Activated CD8-positive, alpha-beta memory T cell treated with anti-CD3 and anti-CD28 coated beads for 4 hours (primary cell): ENCODE data around the gene MOB3A.

Experiments
- DNase-seq, 2 donors: peaks; one replicate each; pipeline ENCODE4 v3.0.0-alpha.2; 2020; ENCODE audit warnings: low read depth in 2 of 2

Gene MOB3A

DNA sequence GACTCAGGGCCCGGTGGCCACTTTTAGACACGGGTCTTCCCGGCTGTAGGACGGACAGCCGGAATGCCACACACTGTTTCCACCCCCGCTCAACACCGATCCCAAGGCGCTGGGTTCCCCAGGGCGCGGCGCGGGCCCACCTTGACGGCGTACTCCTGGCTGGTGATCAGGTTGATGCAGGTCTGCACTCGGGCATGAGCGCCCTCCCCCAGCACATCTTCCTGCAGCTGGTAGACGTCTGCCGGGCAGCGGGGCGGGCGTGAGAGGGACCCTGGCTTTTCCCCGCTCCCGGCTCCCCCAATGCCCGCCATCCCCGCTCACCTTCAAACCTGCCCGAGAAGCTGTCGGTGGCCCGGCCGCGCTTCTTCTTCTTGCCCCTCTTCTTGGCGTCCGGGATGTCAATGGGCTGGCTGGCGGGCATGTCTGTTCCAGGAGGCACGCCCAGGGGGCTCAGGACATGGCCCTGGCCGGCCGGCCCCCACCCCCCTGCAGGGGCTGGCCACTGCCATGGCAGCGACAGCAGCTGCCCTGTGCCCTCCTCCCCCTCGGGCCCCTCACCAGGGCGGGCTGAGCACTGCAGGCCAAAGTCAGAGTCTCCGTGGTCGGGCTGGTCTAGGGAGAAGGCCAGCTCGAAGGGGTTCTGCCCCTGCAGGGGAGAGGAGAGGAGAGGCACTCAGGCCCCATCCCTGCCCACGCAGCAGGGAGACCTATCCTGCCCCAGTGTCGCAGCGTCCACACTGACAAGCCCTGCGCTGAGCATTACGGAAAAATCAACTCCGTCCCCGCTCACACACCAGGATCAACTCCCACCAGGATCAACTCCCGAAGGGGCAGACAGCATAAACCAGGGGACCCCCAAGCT is 49.8 kb downstream of the MOB3A start:
- DNase-seq: no peak

- no peak for DNase-seq
Measured at GRCh38 chr19:2045501-2046045, 50.6 kb downstream of the MOB3A start.

- DNase-seq: no peak
Measured at GRCh38 chr19:2044709-2045500, 51.2 kb downstream of the MOB3A start.

- no peak for DNase-seq
Measured at GRCh38 chr19:2043961-2044708, 52.0 kb downstream of the MOB3A start.

GRCh38 chr19:2043251-2043641 is 52.9 kb downstream of the MOB3A start:
- DNase-seq: no peak

- DNase-seq: no peak
Measured at GRCh38 chr19:2042485-2043250, 53.5 kb downstream of the MOB3A start.

- peak; percentile 99 for DNase-seq
Measured at GRCh38 chr19:2041683-2042484, 54.2 kb downstream of the MOB3A start.

DNA sequence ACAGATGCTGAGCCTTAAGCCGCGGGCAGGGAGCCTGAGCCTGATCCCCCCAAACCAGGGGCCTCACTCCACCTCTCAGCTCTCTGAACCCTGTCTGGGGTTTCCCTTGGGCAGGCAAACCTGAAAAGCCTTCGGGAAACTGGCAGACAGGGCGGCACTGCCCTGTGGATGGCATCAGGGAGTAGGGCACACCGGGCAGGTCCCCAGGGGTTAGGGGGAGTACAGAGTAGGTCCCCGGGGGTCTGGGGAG is 54.8 kb downstream of the MOB3A start:
- no peak for DNase-seq

GRCh38 chr19:2040647-2041432 is 55.3 kb downstream of the MOB3A start:
- no peak for DNase-seq

GRCh38 chr19:2039959-2040646 is 56.0 kb downstream of the MOB3A start:
- no peak for DNase-seq

DNA sequence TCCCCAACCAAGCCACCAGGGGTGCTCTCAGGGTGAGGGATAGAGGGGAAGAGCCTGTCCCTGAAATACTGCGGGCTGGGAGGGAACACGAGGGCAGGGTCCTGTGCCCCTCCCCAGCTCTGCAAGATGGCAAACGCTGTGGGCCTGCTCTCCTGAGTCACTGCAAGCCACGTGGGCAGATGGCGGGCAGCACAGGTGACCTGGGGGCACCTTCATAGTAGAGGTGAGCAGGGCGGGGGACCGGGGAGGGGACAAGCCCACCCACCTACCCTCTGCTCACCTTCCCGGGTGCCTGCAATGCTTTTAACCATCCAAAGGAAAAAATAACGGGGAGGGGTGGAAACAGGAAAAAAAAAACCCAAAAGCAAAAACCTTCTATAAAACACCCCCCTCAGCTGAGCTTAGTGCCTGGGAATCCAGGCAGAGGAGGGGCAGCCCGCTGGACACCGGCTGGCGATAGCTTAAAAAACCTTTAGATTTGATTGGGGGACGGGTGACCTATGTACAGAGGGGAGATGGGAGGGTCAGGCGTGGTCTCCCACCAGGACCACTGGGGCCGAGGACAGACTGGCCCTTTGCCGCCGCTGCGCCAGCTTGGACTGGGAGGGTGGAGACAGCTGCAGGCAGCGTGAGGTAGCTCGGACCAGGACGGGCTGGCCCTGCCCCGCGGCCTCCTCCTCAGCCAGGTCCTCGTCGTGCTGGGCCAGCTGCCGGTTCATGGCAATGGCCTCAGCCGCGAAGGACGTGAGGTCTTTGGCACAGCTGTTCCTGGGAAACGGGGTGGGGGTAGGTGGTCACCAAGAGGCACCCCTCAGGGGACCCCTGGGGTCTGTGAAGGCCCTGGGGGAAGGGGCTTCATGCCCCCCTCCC is 56.8 kb downstream of the MOB3A start:
- no peak for DNase-seq

DNA sequence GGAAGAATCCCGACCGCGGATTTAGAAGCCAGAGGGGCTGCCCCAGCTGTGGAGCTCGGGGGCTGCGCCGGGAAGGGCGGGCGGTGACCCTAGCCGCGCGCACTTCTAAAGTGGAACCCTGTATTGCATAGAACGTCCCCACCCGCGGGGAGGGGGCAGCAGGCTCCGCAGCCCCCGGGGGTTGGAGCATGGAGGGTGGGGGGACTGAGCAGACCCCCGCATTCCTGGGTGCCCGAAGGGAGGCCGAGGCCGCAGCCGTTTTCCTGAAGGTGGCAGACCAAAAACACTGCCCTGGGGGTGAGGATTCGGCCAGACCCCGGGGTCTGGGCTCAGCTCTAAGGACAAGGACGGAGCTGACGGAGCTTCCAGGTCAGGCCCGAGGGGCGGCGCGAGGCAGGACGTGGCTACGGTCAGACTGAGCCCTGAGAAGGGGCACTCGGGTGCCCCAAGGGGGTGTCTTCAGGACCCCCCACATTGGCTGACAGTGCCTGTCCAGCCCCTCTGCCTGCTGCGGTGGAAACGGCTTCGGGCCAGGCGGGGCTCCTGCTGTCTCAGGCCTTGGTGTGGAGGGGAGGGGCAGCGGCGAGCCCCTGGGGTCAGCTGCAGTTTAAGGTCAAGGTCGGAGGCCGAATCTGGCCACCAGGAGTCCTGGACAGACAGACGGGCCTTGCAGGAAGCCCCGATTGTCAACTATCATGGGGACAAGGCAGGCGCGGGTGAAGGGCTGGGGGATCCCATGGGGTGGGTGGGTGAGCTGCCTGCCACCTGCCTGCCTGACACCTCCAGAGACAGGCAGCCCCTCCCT is 57.6 kb downstream of the MOB3A start:
- DNase-seq: no peak

GRCh38 chr19:2037651-2038255 is 58.4 kb downstream of the MOB3A start:
- DNase-seq: no peak

DNA sequence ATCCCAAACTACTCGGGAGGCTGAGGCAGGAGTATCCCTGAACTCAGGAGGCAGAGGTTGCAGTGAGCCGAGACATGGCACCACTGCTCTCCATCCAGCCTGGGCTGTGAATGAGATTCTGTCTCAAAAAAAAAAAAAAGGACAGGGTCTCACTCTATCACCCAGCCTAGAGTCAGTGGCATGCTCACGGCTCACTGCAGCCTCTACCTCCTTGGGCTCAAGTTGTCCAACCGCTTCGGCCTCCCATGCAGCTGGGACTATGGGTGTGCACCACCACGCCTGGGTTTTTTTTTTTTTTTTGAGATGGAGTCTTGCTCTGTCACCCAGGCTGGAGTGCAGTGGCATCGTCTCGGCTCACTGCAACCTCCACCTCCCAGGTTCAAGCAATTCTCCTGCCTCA is 59.7 kb downstream of the MOB3A start:
- no peak for DNase-seq

- no peak for DNase-seq
Measured at GRCh38 chr19:2035590-2035991, 60.5 kb downstream of the MOB3A start.

DNA sequence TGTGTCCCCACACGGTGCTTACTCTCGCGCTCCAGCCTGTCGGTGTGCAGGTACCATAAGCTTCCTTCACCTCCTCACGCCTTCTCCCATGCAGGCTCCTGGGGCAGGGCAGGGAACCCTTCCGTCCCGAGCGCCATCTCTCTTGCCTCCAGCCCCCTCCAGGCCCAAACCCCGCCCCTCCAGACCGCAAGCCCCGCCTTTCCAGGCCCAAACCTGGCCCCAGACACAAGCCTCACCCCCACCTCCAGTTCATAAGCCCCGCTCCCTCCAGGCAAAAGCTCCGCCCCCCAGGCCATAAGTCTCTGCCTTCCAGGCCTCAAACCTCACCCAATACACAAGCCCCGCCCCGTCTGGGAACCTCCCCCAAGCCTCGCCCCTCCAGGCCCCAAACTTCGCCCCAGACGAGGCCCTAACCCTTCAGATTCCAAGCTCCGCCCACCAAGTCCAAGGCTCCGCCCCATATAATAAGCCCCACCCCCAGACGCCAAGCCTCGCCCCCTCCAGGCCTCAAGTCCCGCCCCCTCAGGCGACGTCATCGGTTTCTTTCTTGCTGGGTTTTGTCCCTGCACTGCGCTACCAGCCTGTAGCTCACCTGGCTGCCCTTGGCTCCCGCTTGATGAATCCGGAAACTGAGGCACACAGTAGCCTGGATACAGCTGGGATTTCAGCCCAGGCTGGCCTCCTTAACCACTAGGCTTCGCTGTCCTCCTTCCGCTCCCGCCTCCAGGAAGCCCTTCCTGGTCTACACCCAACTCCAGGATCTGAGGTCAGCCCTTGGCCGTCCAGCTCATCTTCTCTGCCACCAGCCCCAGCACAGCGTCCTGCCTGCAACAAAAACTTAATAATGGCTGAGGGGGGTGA is 61.2 kb downstream of the MOB3A start:
- DNase-seq: no peak
